Stimulated activated naive B cell treated with anti-CD40 and anti-IgM and Interleukin-4, amounts not matched to agents 10 μg/mL and 1 μg/mL and 100 μg/mL, for 72 hours (primary cell): ENCODE measurements around the gene P2RX1.
A peak's percentile ranks its signal among the peaks of the same experiment; 100 is the strongest.

Source experiments
- ATAC-seq, 2 donors: fragments of 150-1000 bp; cut with Tn5 transposase; replicated peaks; 2 replicates each; pipeline ENCODE4 v1.10.0; 2021; ENCODE audit warnings: moderate library complexity in 1 of 2
- DNase-seq: peaks from one replicate; pipeline ENCODE4 v3.0.0; 2021
- H3K27ac Mint-ChIP-seq: one replicate; pipeline ENCODE4 v1.8.0; 2022; ENCODE audit warnings: mild to moderate bottlenecking, mixed read lengths
- H3K27me3 Mint-ChIP-seq, 2 donors: one replicate each; pipeline ENCODE4 v1.8.0; 2022; ENCODE audit warnings: mixed read lengths in 2 of 2
- H3K36me3 Mint-ChIP-seq, 2 donors: one replicate each; pipeline ENCODE4 v1.8.0; 2022; ENCODE audit warnings: mixed read lengths in 2 of 2, mild to moderate bottlenecking in 1 of 2
- H3K4me1 Mint-ChIP-seq, 2 donors: one replicate each; pipeline ENCODE4 v1.8.0; 2022; ENCODE audit warnings: mixed read lengths in 2 of 2, mild to moderate bottlenecking in 1 of 2
- H3K4me3 Mint-ChIP-seq, 2 donors: one replicate each; pipeline ENCODE4 v1.8.0; 2022; ENCODE audit warnings: mild to moderate bottlenecking in 2 of 2, mixed read lengths in 2 of 2, moderate library complexity in 1 of 2
- H3K9me3 Mint-ChIP-seq, 2 donors: one replicate each; pipeline ENCODE4 v1.8.0; 2022; ENCODE audit warnings: mixed read lengths in 2 of 2, mild to moderate bottlenecking in 1 of 2

The P2RX1 gene

DNA sequence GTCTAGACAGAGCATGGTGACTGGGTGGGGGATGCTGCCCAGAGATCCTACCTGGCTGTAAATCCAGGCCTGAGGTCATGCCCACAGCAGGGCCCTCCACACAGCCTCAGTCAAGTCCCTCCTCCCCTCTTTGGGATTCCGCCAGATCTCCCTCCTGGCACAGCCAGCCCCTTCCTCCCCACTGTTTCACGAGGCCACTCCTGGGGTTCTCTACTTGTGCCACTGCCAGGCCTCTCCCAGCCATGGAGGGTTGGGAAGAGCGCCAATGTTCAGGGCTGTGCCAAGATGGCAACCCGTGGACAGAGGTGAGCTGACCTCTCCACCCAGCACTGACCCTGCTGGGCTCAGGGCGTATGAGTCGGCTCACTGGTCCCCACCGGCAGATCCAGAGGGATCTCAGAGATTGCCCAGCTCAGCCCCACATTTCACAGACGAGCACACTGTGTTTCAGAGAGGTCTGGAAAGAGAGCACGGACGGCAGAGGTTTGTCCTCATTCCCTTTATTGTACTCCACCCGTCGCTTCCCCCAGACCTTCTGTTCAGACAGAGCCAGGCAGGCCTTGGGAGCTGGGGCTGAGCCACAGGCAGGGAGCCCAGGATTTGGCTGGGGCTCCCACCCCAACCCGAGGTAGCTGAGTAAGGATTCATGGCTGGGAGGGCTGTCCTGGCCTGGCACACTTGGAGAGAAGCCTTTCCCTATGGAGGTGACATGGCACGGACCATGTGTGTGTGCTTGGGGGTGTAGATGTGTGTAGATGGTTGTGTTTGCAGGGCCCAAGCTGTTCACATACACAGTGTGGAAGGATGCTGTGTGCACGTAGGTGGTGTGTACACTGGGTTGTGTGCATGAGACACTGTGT lies 19.9 kb downstream of the P2RX1 start:
- ATAC-seq (no peak), DNase-seq (no peak)
- Mint-ChIP-seq H3K4me1 (peaks cover 20 to 25% of the 10 kb centered on the region in 2 donors), H3K27me3 (no peaks in the 10 kb centered on the region), H3K27ac (peak overlapping the region; percentile 47), H3K9me3 (no peaks in the 10 kb centered on the region), H3K4me3 (no peak overlapping the region), H3K36me3 (peaks cover 20 to 22% of the 10 kb centered on the region in 2 donors)

- H3K36me3 Mint-ChIP-seq, result peaks cover 14 to 17% of the 10 kb centered on the region in 2 donors
- H3K9me3 Mint-ChIP-seq, result no peaks in the 10 kb centered on the region
- DNase-seq (no peak), ATAC-seq (no peak)
- peaks cover 30 to 35% of the 10 kb centered on the region in 2 donors for H3K4me1 Mint-ChIP-seq
- peak overlapping the region; percentile 63 for H3K27ac Mint-ChIP-seq
- no peaks in the 10 kb centered on the region for H3K27me3 Mint-ChIP-seq
- H3K4me3 Mint-ChIP-seq, result no peak overlapping the region
Observed at GRCh38 chr17:3895354-3895753, 20.9 kb downstream of the P2RX1 start.

DNA sequence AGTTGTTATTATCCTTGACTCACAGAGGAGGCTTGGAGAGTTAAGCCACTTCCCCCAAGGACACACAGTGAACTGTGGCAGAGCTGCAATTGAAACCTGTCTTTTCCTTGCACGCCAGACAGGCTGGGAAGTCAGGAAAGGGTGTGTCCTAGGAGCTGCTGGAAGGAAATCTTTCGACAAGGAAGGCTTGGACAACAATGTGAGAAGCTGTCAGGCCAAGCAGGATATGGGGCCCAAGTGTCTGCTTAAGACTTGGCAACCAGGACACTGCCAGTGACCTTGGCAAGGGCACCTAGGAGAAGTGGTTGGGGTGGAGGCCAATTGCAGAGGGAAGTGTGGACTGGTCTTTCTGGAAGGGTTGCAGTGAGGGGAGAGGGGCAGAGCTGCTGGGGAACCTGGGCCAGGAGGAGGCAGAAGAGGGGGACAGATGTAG lies 21.3 kb downstream of the P2RX1 start:
- Mint-ChIP-seq H3K27ac (no peak overlapping the region), H3K27me3 (no peaks in the 10 kb centered on the region), H3K36me3 (peaks cover 14 to 17% of the 10 kb centered on the region in 2 donors), H3K9me3 (no peaks in the 10 kb centered on the region), H3K4me1 (peaks cover 34 to 39% of the 10 kb centered on the region in 2 donors), H3K4me3 (no peak overlapping the region)
- ATAC-seq (no peak), DNase-seq (no peak)

GRCh38 chr17:3894188-3894587 lies 22.1 kb downstream of the P2RX1 start:
- Mint-ChIP-seq H3K4me3 (peak overlapping the region in 1 of 2 donors; percentile 83), H3K36me3 (peaks cover 14 to 17% of the 10 kb centered on the region in 2 donors), H3K27ac (peak overlapping the region; percentile 83), H3K27me3 (no peaks in the 10 kb centered on the region), H3K4me1 (peaks cover 37 to 47% of the 10 kb centered on the region in 2 donors), H3K9me3 (no peaks in the 10 kb centered on the region)
- ATAC-seq (no peak), DNase-seq (no peak)

DNA sequence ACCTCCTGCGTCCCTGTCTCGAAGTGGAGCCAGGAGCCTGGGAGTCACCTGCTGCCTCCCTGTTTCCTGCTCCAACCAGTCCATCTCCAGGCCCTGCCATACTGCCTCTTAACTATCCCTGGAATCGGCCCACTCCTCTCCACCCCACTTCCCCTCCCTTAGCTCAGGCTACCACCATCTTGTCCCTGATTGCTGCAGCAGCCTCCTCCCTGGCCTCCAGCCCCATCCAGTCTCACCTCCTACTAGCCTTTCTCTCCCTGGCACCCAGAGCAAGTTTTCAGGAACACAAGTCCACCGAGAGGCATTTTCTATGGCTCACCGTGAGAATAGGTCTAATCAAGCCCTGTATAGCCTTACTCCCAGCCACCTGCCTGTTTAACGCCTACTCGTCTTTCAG lies 22.5 kb downstream of the P2RX1 start:
- H3K9me3 Mint-ChIP-seq, result no peaks in the 10 kb centered on the region
- H3K36me3 Mint-ChIP-seq, result peaks cover 12 to 15% of the 10 kb centered on the region in 2 donors
- peak overlapping the region; percentile 70 to 83 for H3K4me3 Mint-ChIP-seq
- ATAC-seq (no peak), DNase-seq (no peak)
- no peaks in the 10 kb centered on the region for H3K27me3 Mint-ChIP-seq
- peaks cover 37 to 52% of the 10 kb centered on the region in 2 donors for H3K4me1 Mint-ChIP-seq
- peak overlapping the region; percentile 83 for H3K27ac Mint-ChIP-seq

GRCh38 chr17:3893003-3893719 lies 23.1 kb downstream of the P2RX1 start, which contains the start of gene CAMKK1:
CAMKK1 (minus strand) TSS chr17:3893053; CDS start chr17:3885687, 7,366 bp downstream.
- H3K27me3 Mint-ChIP-seq, result no peaks in the 10 kb centered on the region
- no peaks in the 10 kb centered on the region for H3K9me3 Mint-ChIP-seq
- peak within 1 kb of the TSS; percentile 89 for H3K27ac Mint-ChIP-seq
- H3K4me1 Mint-ChIP-seq, result peaks cover 40 to 57% of the 10 kb centered on the region in 2 donors
- peak; percentile 88 for DNase-seq
- peak; percentile 85 to 90 for ATAC-seq
- peak within 1 kb of the TSS; percentile 70 to 83 for H3K4me3 Mint-ChIP-seq
- H3K36me3 Mint-ChIP-seq, result peaks cover 7 to 9% of the 10 kb centered on the region in 2 donors

DNA sequence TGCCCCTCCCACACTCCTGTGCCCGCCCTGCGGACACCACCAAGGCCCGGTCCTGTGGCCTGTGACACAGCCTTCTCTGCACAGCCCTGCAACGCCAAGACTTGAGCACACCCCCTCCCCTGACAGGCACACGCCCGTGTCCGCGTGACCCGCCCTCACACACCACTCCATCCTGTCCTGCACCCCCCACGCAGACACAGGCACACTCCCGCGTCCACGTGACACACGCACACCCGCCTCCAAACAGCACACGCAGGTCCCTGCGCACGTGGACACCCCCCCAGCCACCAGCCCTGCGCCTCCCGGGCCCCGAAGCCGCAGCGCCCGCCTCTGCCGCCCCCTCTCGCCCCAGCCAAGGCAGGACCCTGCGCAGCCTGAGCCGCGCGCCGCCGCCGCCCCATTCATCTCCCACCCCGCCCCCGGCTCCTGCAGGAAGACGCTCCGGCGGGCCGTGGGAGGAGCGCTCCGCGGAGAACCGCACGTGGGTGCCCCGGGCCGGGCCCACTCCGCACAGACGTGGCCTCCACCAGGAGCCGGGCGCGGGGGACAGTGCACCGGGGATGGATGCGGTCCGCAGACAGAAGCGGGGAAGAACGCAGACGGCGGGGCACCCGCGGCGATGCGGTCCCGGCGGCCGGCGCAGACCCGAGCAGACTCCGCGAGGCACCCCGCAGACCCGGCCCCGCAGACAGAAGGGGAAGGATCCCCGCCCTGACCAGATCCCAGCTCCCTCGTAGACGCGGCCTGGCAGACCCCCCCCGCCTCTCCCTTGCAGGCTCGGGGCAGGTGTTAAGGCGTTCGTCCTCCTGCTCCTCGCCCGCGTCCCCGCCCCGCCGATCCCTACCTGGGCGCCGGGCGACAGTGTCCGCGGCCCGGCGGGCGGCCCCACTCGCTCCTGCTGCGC lies 23.9 kb downstream of the P2RX1 start:
- DNase-seq (peak; percentile 49), ATAC-seq (peak; percentile 33 to 38)
- H3K27ac Mint-ChIP-seq, result peak overlapping the region; percentile 89
- peak overlapping the region; percentile 70 to 75 for H3K4me3 Mint-ChIP-seq
- peaks cover 6 to 7% of the 10 kb centered on the region in 2 donors for H3K36me3 Mint-ChIP-seq
- H3K4me1 Mint-ChIP-seq, result peaks cover 45 to 65% of the 10 kb centered on the region in 2 donors
- H3K9me3 Mint-ChIP-seq, result no peaks in the 10 kb centered on the region
- H3K27me3 Mint-ChIP-seq, result no peaks in the 10 kb centered on the region

- Mint-ChIP-seq H3K4me1 (peaks cover 52 to 72% of the 10 kb centered on the region in 2 donors), H3K9me3 (no peaks in the 10 kb centered on the region)
Observed at GRCh38 chr17:3891626-3892094, 24.6 kb downstream of the P2RX1 start.

GRCh38 chr17:3890878-3891219 lies 25.4 kb downstream of the P2RX1 start:
- Mint-ChIP-seq H3K36me3 (no peaks in the 10 kb centered on the region), H3K27me3 (no peaks in the 10 kb centered on the region), H3K27ac (peak overlapping the region; percentile 75), H3K4me3 (peak overlapping the region; percentile 64 to 65), H3K4me1 (peaks cover 58 to 79% of the 10 kb centered on the region in 2 donors), H3K9me3 (no peaks in the 10 kb centered on the region)
- DNase-seq, result no peak
- ATAC-seq, result no peak

More at GRCh38 chr17:3891626-3892094, 24.6 kb downstream of the P2RX1 start:
- H3K27ac Mint-ChIP-seq, result peak overlapping the region; percentile 89
- no peak for ATAC-seq
- peak overlapping the region; percentile 70 to 75 for H3K4me3 Mint-ChIP-seq
- no peaks in the 10 kb centered on the region for H3K27me3 Mint-ChIP-seq
- H3K36me3 Mint-ChIP-seq, result peaks cover 5 to 6% of the 10 kb centered on the region in 2 donors
- no peak for DNase-seq

GRCh38 chr17:3890082-3890877 lies 26.0 kb downstream of the P2RX1 start:
- H3K4me1 Mint-ChIP-seq, result peaks cover 57 to 78% of the 10 kb centered on the region in 2 donors
- peak overlapping the region; percentile 64 to 65 for H3K4me3 Mint-ChIP-seq
- peak overlapping the region; percentile 75 for H3K27ac Mint-ChIP-seq
- H3K9me3 Mint-ChIP-seq, result no peaks in the 10 kb centered on the region
- ATAC-seq (peak in 1 of 2 donors; percentile 8), DNase-seq (peak; percentile 61)
- H3K27me3 Mint-ChIP-seq, result no peaks in the 10 kb centered on the region
- H3K36me3 Mint-ChIP-seq, result peaks cover 0 to 2% of the 10 kb centered on the region in 2 donors

GRCh38 chr17:3889325-3890012 lies 26.8 kb downstream of the P2RX1 start:
- no peaks in the 10 kb centered on the region for H3K9me3 Mint-ChIP-seq
- no peak overlapping the region for H3K27ac Mint-ChIP-seq
- peaks cover 4 to 10% of the 10 kb centered on the region in 2 donors for H3K36me3 Mint-ChIP-seq
- peaks cover 54 to 73% of the 10 kb centered on the region in 2 donors for H3K4me1 Mint-ChIP-seq
- no peak overlapping the region for H3K4me3 Mint-ChIP-seq
- ATAC-seq, result no peak
- no peak for DNase-seq
- no peaks in the 10 kb centered on the region for H3K27me3 Mint-ChIP-seq

GRCh38 chr17:3888343-3889171 lies 27.7 kb downstream of the P2RX1 start:
- DNase-seq (no peak), ATAC-seq (no peak)
- Mint-ChIP-seq H3K9me3 (no peaks in the 10 kb centered on the region), H3K36me3 (peaks cover 10 to 17% of the 10 kb centered on the region in 2 donors), H3K4me1 (peaks cover 48 to 66% of the 10 kb centered on the region in 2 donors), H3K27ac (no peak overlapping the region), H3K27me3 (no peaks in the 10 kb centered on the region), H3K4me3 (no peak overlapping the region)
